ENCODE measurements around the gene DMRTA2. TPM values are rescaled to one million over a fixed set of nuclear protein-coding genes. Genes with fewer than 3 reads are reported as not detected.

The DMRTA2 gene
- total RNA-seq, 1 donor from 2014 or later: 1.2 TPM

- DNase-seq (ENCODE audit: low spot score in 2 of 2) (peak in 1 of 2 donors; percentile 54), FAIRE-seq (no peak)
Measured at GRCh38 chr1:50424045-50424883, 1.0 kb upstream of the DMRTA2 start.

GRCh38 chr1:50423670-50424000, 392 bp upstream of the DMRTA2 start:
- no peak for FAIRE-seq
- DNase-seq (ENCODE audit: low spot score in 2 of 2): no peak

GRCh38 chr1:50422675-50422945, 633 bp downstream of the DMRTA2 start:
- DNase-seq (ENCODE audit: low spot score in 2 of 2) (peak in 1 of 2 donors; percentile 56), FAIRE-seq (no peak)

GRCh38 chr1:50421768-50422674, 1.2 kb downstream of the DMRTA2 start:
- FAIRE-seq: no peak
- DNase-seq (ENCODE audit: low spot score in 2 of 2): peak in 1 of 2 donors; percentile 32

- FAIRE-seq: no peak
- DNase-seq (ENCODE audit: low spot score in 2 of 2): no peak
Measured at GRCh38 chr1:50421366-50421748, 1.9 kb downstream of the DMRTA2 start.

- FAIRE-seq (no peak), DNase-seq (ENCODE audit: low spot score in 2 of 2) (peak in 1 of 2 donors; percentile 29)
Measured at GRCh38 chr1:50420689-50421365, 2.4 kb downstream of the DMRTA2 start.

- DNase-seq (ENCODE audit: low spot score in 2 of 2): peak in 1 of 2 donors; percentile 26
- FAIRE-seq: no peak
Measured at GRCh38 chr1:50419907-50420677, 3.2 kb downstream of the DMRTA2 start.

- DNase-seq (ENCODE audit: low spot score in 2 of 2) (peak in 1 of 2 donors; percentile 27), FAIRE-seq (no peak)
Measured at GRCh38 chr1:50419192-50419906, 3.9 kb downstream of the DMRTA2 start.

GRCh38 chr1:50418600-50419109, 4.6 kb downstream of the DMRTA2 start:
- peak in 1 of 2 donors; percentile 28 for DNase-seq (ENCODE audit: low spot score in 2 of 2)
- FAIRE-seq: no peak

GRCh38 chr1:50417946-50418599, 5.2 kb downstream of the DMRTA2 start:
- FAIRE-seq: no peak
- peak in 1 of 2 donors; percentile 32 for DNase-seq (ENCODE audit: low spot score in 2 of 2)

- DNase-seq (ENCODE audit: low spot score in 2 of 2): no peak
Measured at GRCh38 chr1:50417507-50417906, 5.7 kb downstream of the DMRTA2 start.

GRCh38 chr1:50416553-50417453, 6.4 kb downstream of the DMRTA2 start:
- FAIRE-seq: no peak
- peak in 1 of 2 donors; percentile 26 for DNase-seq (ENCODE audit: low spot score in 2 of 2)

More at GRCh38 chr1:50417507-50417906, 5.7 kb downstream of the DMRTA2 start:
- no peak for FAIRE-seq

GRCh38 chr1:50416150-50416527, 7.1 kb downstream of the DMRTA2 start:
- no peak for DNase-seq (ENCODE audit: low spot score in 2 of 2)

GRCh38 chr1:50415235-50416149, 7.8 kb downstream of the DMRTA2 start:
- no peak for DNase-seq (ENCODE audit: low spot score in 2 of 2)
- FAIRE-seq: no peak

More at GRCh38 chr1:50416150-50416527, 7.1 kb downstream of the DMRTA2 start:
- no peak for FAIRE-seq

GRCh38 chr1:50414853-50415234, 8.4 kb downstream of the DMRTA2 start:
- no peak for DNase-seq (ENCODE audit: low spot score in 2 of 2)
- FAIRE-seq: no peak

GRCh38 chr1:50412813-50413476, 10.3 kb downstream of the DMRTA2 start:
- DNase-seq (ENCODE audit: low spot score in 2 of 2) (no peak), FAIRE-seq (no peak)

Measured in frontal cortex (tissue), 4 donors.